NCI-H748 (cell line): ENCODE measurements around the gene SLC34A3.
"Not testable (repeated sequence)": the region's sequence is repeated elsewhere in the genome, so short reads cannot be mapped to it uniquely, and the experiment has no call there.

ENCODE experiments used
- DNase-seq: peaks from one replicate; lab custom pipeline; 2025; ENCODE audit not compliant: unreplicated experiment; lab: John Stamatoyannopoulos, UW

SLC34A3 gene

DNA sequence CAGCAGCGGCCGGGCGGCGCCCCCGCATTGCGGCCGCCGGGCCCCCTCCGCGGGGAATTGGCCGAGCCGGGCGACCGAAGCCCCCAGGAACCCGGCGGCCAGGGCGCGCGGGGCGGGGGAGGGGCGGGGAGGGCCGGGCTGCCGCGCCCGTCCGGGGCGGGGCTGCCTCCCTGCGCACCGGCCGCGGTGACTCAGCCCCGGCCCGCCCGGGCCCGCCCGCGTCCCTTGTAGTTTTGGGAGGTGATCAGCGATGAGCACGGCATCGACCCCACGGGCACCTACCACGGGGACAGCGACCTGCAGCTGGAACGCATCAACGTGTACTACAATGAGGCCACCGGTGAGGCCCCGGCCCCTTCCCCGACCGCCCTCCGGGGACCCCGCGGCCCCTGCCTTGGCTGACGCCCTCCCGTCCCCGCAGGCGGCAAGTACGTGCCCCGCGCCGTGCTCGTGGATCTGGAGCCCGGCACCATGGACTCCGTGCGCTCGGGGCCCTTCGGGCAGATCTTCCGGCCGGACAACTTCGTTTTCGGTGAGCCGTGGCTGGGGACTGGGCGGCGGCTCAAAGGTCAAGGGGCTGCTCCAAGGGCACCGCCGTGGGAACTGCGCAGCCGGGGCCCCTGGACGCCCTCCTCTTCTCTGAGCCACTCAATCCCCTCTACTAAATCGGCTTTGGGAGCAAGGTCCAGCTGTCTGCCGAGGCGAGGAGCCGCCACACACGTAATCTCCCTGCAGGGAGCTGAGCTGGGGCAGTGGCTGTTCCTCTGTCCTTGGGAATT lies 11.0 kb downstream of the SLC34A3 start:
- peak; percentile 58 for DNase-seq

DNA sequence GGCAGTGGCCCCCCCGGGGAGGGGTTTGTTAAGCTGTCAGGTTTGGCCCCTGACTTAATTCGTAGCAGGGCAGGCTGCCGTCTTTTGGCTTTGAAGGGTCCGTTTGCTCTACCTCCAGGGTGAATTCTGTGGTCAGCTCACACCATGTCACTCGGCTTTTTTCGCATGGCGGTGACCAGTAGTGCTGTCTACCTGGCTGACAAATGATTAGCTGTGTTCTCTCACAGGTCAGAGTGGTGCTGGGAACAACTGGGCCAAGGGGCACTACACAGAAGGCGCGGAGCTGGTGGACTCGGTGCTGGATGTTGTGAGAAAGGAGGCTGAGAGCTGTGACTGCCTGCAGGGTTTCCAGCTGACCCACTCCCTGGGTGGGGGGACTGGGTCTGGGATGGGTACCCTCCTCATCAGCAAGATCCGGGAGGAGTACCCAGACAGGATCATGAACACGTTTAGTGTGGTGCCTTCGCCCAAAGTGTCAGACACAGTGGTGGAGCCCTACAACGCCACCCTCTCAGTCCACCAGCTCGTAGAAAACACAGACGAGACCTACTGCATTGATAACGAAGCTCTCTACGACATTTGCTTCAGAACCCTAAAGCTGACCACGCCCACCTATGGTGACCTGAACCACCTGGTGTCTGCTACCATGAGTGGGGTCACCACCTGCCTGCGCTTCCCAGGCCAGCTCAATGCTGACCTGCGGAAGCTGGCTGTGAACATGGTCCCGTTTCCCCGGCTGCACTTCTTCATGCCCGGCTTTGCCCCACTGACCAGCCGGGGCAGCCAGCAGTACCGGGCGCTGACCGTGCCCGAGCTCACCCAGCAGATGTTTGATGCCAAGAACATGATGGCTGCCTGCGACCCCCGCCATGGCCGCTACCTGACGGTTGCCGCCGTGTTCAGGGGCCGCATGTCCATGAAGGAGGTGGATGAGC lies 11.8 kb downstream of the SLC34A3 start:
- DNase-seq, result no peak

- DNase-seq, result not testable (repeated sequence)
Observed at GRCh38 chr9:137243266-137243625, 12.5 kb downstream of the SLC34A3 start.

GRCh38 chr9:137243626-137244485 lies 13.2 kb downstream of the SLC34A3 start:
- DNase-seq, result no peak

GRCh38 chr9:137244486-137245449 lies 14.1 kb downstream of the SLC34A3 start:
- peak; percentile 36 for DNase-seq

GRCh38 chr9:137245450-137246421 lies 15.0 kb downstream of the SLC34A3 start:
- DNase-seq, result no peak

DNA sequence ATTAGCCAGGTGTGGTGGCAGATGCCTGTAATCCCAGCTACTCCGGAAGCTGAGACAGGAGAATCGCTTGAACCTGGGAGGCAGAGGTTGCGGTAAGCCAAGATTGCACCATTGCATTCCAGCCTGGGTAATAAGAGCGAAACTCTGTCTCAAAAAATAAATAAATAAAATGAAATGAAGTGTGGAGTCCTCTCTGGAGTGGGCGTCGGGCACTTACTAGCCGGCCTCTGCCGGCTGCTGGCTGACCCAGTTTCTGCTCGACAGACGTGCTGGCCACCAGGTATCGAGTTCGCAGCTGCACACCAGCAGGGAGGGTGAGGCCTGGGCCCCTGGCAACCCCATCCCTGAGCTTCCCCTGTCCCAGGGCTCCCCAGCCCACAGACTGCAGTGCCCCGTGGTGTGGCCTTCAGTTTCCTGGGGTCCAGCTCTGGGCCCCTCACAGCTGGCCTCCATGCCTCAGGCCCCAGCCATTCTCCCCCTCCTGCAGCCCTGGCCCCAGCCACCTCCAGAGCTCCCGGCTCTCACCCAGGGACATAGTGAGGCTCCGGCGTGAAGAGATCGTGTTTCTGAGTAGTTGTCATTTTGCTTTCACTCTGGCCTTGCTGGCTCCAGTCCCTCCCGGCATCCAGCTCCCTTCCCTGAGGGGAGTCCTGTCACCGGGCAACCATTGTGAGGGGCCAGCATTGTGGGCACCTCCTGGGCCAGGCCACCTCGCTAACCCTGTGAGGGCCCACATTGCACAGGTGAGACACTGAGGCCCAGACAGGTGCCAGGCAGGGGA lies 16.6 kb downstream of the SLC34A3 start:
- no peak for DNase-seq

DNA sequence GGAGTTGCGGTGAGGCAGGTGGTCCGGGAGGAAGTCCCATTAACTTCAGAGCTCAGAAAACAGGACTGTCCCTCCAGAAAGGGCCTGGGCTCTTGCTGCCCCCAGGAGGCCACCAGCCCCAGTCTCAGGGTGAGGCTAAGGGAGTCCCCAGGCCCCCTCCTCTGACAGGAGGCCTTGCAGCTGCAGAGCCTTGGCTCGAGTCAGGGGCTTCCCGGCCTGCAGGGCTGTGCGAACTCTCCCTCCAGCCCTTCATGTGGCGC lies 17.1 kb downstream of the SLC34A3 start:
- no peak for DNase-seq

DNA sequence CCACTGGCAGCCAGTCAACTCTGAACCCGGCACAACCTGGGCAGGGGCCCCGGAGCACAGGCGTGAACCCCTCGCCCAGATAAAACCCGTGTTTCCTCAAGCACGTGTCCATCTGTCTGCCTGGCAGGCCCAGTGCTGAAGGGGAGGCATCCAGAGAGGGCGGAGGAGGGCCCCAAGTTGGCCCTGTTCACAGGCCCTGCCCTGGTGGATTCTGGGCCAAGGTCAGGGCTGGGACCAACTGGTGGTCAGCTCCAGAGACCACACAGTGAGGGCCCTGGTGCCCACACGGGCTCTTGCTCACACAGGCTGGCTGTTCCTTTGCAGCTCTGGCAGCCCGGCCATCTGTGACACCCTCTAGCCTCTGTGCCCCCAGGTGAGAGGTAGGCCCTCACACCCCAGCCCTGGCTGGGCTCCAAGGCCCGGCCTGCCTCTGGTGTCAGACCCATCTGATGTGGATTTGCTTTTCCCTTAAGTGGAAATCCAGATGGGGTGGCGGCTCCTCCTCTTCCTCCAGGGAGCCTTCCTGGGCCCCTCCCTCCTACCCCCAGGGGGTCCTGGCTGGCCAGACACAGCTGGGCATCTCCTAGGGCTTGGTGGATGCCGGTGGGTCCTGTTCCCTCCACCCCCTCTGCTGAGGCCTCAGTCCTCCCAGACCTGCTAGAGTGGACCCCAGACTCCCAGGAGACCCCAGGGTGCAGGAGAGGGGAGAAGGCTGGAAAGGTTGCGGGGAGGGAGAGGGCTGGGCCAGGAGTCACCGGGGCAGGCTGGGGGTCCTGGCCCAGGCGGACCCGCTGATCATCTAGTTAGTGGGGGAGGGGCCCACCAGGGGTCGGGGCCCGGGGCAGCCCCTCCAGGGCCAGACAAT lies 19.9 kb downstream of the SLC34A3 start:
- DNase-seq, result no peak

GRCh38 chr9:137251194-137251461 lies 20.4 kb downstream of the SLC34A3 start, which contains the start of gene STPG3:
Gene STPG3, plus strand, starts transcription at chr9:137251286. Its CDS starts 1 bp downstream, at chr9:137251287.
- DNase-seq, result no peak

DNA sequence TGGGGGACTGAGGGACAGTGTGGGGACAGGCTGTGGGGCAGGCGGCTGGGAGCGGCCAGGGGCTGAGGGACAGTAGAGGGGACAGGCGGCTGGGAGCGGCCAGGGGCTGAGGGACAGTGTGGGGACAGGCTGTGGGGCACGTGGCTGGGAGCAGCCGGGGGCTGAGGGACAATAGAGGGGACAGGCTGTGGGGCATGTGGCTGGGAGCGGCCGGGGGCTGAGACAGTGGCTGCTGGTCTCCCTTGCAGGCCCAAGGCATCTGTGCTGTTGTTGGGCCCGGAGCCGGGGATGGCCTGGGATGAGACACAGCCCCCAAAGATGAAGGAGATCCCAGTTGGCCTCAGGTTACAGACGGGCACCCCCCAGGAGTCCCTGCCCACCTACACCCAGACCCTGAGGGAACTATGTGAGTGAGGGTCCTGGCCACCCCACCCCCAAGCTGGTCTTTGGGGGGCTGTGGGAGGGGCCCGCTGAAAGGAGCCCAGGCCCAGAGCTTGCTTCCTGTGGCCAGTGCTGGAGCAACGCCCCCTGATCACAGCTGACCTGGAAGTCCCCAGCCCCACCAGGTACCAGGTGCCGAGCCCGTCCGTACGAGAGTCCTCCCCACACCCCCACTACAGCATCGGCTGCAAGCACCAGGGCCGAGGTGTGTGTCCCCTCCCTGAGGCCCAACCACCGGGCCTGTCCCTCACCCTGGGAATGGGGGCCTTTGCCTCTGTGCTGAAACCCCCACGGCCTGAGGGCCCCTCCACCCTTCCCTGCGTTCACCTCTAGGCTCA lies 21.0 kb downstream of the SLC34A3 start:
- DNase-seq, result no peak

- peak; percentile 46 for DNase-seq
Observed at GRCh38 chr9:137252555-137253506, 22.1 kb downstream of the SLC34A3 start.

DNA sequence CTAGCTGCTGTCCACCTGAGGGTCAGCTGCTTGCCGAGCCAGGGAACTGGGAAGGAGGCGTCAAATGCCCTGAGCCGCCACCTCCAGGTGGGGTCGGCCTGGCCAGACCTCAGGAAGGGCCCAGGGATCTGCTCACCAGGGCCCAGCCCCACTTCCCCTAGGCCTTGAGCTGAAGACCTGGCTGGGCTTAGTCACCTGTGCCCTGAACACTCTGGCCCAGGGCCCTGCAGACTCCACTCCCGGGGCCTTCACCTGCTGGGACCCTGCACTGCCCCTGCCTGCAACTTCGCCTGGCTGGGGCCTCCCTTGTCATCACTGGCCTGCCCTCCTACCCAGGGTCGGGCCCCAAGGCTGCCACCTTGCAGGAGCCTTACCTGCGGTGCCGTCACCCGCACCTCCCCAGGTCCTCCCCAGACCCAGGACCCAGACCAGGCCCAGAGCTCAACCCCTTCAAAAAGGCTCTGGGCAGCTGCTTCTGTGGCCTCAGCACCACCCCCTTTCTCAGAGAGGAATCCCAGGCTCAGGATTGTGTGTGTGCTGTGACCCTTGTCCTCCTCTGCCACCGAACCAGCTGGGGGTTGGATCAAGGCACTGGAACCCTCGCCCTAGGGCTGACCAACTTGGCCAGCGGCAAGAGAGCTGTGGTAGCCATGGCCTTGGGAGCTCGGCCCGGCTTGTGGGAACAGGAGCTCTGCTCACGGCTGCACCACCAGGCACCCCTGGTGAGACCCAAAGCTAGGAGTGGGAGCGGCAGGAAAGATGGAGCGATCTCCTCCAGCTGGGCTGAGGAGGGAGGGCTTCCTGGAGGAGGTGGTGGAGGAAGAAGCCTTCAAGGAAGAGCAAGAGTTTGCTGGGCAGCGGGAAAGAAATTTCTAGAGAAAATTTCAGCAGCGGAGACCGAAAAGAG lies 23.3 kb downstream of the SLC34A3 start:
- no peak for DNase-seq

- peak; percentile 89 for DNase-seq
Observed at GRCh38 chr9:137254624-137255447, 24.1 kb downstream of the SLC34A3 start, which contains the start of gene NELFB. Gene NELFB, plus strand, starts transcription at chr9:137255327.
